Measurements from ENCODE around the gene RTL1. TPM values are rescaled to one million over a fixed set of nuclear protein-coding genes. Genes with fewer than 3 reads are reported as not detected.

RTL1 gene
- total RNA-seq, 2 donors from 2014 or later, result 0.80 TPM; not detected in 1

GRCh38 chr14:100841761-100842403 is 61.6 kb downstream of the RTL1 start:
- 77% methylated on average over 15 of the region's 15 CpGs for WGBS
- Histone ChIP-seq H3K27ac (no peak overlapping the region), H3K4me3 (no peak overlapping the region), H3K36me3 (no peaks in the 10 kb centered on the region), H3K27me3 (replicated peaks; ENCODE audit: insufficient read depth) (no peaks in the 10 kb centered on the region), H3K9me3 (no peaks in the 10 kb centered on the region), H3K4me1 (replicated peaks) (no peaks in the 10 kb centered on the region)
- no peak for DNase-seq (ENCODE audit: low spot score)
- TF ChIP-seq, protein P1, sequence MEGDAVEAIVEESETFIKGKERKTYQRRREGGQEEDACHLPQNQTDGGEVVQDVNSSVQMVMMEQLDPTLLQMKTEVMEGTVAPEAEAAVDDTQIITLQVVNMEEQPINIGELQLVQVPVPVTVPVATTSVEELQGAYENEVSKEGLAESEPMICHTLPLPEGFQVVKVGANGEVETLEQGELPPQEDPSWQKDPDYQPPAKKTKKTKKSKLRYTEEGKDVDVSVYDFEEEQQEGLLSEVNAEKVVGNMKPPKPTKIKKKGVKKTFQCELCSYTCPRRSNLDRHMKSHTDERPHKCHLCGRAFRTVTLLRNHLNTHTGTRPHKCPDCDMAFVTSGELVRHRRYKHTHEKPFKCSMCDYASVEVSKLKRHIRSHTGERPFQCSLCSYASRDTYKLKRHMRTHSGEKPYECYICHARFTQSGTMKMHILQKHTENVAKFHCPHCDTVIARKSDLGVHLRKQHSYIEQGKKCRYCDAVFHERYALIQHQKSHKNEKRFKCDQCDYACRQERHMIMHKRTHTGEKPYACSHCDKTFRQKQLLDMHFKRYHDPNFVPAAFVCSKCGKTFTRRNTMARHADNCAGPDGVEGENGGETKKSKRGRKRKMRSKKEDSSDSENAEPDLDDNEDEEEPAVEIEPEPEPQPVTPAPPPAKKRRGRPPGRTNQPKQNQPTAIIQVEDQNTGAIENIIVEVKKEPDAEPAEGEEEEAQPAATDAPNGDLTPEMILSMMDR (IDR thresholded peaks at IDR 0.05), result no peak
- intact Hi-C loops (cut with DNase I), result no loop called here

- no peak overlapping the region for H3K27ac ChIP-seq
- TF ChIP-seq, protein P1 (IDR thresholded peaks at IDR 0.05), result no peak
- TF ChIP-seq POLR2AphosphoS5 (IDR thresholded peaks at IDR 0.05) (no peak), POLR2A (IDR thresholded peaks at IDR 0.05) (no peak)
- H3K9me3 ChIP-seq, result no peaks in the 10 kb centered on the region
- no peaks in the 10 kb centered on the region for H3K4me1 ChIP-seq (replicated peaks)
- DNase-seq (ENCODE audit: low spot score), result no peak
- intact Hi-C loops (cut with DNase I), result no loop called here
- H3K27me3 ChIP-seq (replicated peaks; ENCODE audit: insufficient read depth), result no peaks in the 10 kb centered on the region
- H3K36me3 ChIP-seq, result no peaks in the 10 kb centered on the region
- no peak overlapping the region for H3K4me3 ChIP-seq
- 86% methylated on average over 16 of the region's 21 CpGs for WGBS
Measured at GRCh38 chr14:100841066-100841760, 62.3 kb downstream of the RTL1 start.

- H3K27ac ChIP-seq, result no peak overlapping the region
- no peaks in the 10 kb centered on the region for H3K9me3 ChIP-seq
- no peak for DNase-seq (ENCODE audit: low spot score)
- no peaks in the 10 kb centered on the region for H3K4me1 ChIP-seq (replicated peaks)
- H3K27me3 ChIP-seq (replicated peaks; ENCODE audit: insufficient read depth), result no peaks in the 10 kb centered on the region
- 90% methylated on average over 21 of the region's 21 CpGs for WGBS
- no peaks in the 10 kb centered on the region for H3K36me3 ChIP-seq
- TF ChIP-seq POLR2A (IDR thresholded peaks at IDR 0.05) (no peak), POLR2AphosphoS5 (IDR thresholded peaks at IDR 0.05) (no peak)
- TF ChIP-seq, protein P1 (IDR thresholded peaks at IDR 0.05), result no peak
- intact Hi-C loops (cut with DNase I), result no loop called here
- no peak overlapping the region for H3K4me3 ChIP-seq
Measured at GRCh38 chr14:100840286-100841065, 63.0 kb downstream of the RTL1 start.

DNA sequence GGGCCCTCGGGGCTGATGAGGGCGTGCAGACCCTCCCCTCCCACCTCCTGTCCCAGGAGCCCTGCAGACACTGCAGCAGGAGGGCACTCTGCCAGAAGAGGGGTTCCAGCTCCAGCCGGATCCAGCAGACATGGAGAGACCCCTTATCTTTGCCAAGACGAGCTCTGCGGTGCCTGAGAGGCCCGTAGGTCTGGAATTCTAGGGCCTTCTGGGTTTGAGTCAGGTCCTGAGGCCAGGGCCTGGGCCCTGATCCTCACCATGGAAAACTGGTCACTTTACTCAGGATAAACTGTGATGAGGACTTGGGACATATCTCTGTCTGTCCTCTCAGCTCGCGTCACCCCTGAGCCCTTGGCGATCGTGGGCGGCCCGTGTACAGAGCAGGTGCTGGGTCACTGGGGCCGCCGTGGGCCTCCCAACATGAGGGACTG is 63.8 kb downstream of the RTL1 start:
- H3K4me3 ChIP-seq, result no peak overlapping the region
- 65% methylated on average over 14 of the region's 14 CpGs for WGBS
- TF ChIP-seq, protein P1 (IDR thresholded peaks at IDR 0.05), result no peak
- no peak for TF ChIP-seq POLR2AphosphoS5 (IDR thresholded peaks at IDR 0.05)
- no peak for TF ChIP-seq POLR2A (IDR thresholded peaks at IDR 0.05)
- no peaks in the 10 kb centered on the region for H3K27me3 ChIP-seq (replicated peaks; ENCODE audit: insufficient read depth)
- no peak for DNase-seq (ENCODE audit: low spot score)
- no peaks in the 10 kb centered on the region for H3K36me3 ChIP-seq
- H3K4me1 ChIP-seq (replicated peaks), result no peaks in the 10 kb centered on the region
- no peak overlapping the region for H3K27ac ChIP-seq
- intact Hi-C loops (cut with DNase I), result no loop called here
- H3K9me3 ChIP-seq, result no peaks in the 10 kb centered on the region
